ENCODE data around the gene RAB44.
A peak's percentile ranks its signal among the peaks of the same experiment; 100 is the strongest.

Gene RAB44

GRCh38 chr6:36683656-36684446, 13.8 kb upstream of the RAB44 start:
- peaks cover 15% of the 10 kb centered on the region for H3K27me3 Mint-ChIP-seq (ENCODE audit: low read depth, poor library complexity)
- DNase-seq = no peak
- no peaks in the 10 kb centered on the region for H3K9me3 Mint-ChIP-seq
- no peak overlapping the region for H3K4me3 Mint-ChIP-seq
- no peak for TF ChIP-seq CTCF (IDR thresholded peaks at IDR 0.05)
- H3K4me1 Mint-ChIP-seq = peaks cover 31% of the 10 kb centered on the region
- peaks cover 42% of the 10 kb centered on the region for H3K36me3 Mint-ChIP-seq (ENCODE audit: low read depth)
- peak overlapping the region; percentile 36 for H3K27ac Mint-ChIP-seq

- TF ChIP-seq CTCF (IDR thresholded peaks at IDR 0.05) = no peak
- peaks cover 15% of the 10 kb centered on the region for H3K27me3 Mint-ChIP-seq (ENCODE audit: low read depth, poor library complexity)
- H3K9me3 Mint-ChIP-seq = no peaks in the 10 kb centered on the region
- no peak overlapping the region for H3K4me3 Mint-ChIP-seq
- no peak overlapping the region for H3K27ac Mint-ChIP-seq
- H3K4me1 Mint-ChIP-seq = peaks cover 31% of the 10 kb centered on the region
- peaks cover 42% of the 10 kb centered on the region for H3K36me3 Mint-ChIP-seq (ENCODE audit: low read depth)
- DNase-seq = no peak
Measured at GRCh38 chr6:36684447-36684812, 13.2 kb upstream of the RAB44 start.

GRCh38 chr6:36685166-36685924, 12.3 kb upstream of the RAB44 start:
- Mint-ChIP-seq H3K36me3 (ENCODE audit: low read depth) (peaks cover 42% of the 10 kb centered on the region), H3K4me3 (no peak overlapping the region), H3K27ac (no peak overlapping the region), H3K4me1 (peaks cover 26% of the 10 kb centered on the region), H3K9me3 (no peaks in the 10 kb centered on the region), H3K27me3 (ENCODE audit: low read depth, poor library complexity) (peaks cover 11% of the 10 kb centered on the region)
- no peak for DNase-seq
- no peak for TF ChIP-seq CTCF (IDR thresholded peaks at IDR 0.05)

GRCh38 chr6:36685926-36686667, 11.5 kb upstream of the RAB44 start:
- peaks cover 42% of the 10 kb centered on the region for H3K36me3 Mint-ChIP-seq (ENCODE audit: low read depth)
- DNase-seq = no peak

More at GRCh38 chr6:36685926-36686667, 11.5 kb upstream of the RAB44 start:
- Mint-ChIP-seq H3K27ac (peak overlapping the region; percentile 45), H3K4me3 (no peak overlapping the region), H3K9me3 (peaks cover 2% of the 10 kb centered on the region), H3K4me1 (peaks cover 19% of the 10 kb centered on the region), H3K27me3 (ENCODE audit: low read depth, poor library complexity) (peaks cover 11% of the 10 kb centered on the region)
- no peak for TF ChIP-seq CTCF (IDR thresholded peaks at IDR 0.05)
